Mammary epithelial cell (primary cell): Measurements from ENCODE around the gene CDH5.

ENCODE experiments used
- CTCF ChIP-seq, 2 donors: IDR thresholded peaks in 1 of 2; conservative IDR thresholded peaks in 1 of 2; 2 replicates each; pipeline ENCODE4 v1.5.1; 2011 to 2012; ENCODE audit warnings: inconsistent platforms in 2 of 2, low read length in 2 of 2, mild to moderate bottlenecking in 2 of 2, control low read depth in 1 of 2, low read depth in 1 of 2; ENCODE audit not compliant: insufficient read depth in 1 of 2; ENCODE audit errors: extremely low read depth in 1 of 2
- EZH2 ChIP-seq: IDR thresholded peaks from 2 replicates; pipeline ENCODE4 v1.6.1; 2012; ENCODE audit warnings: low read length, inconsistent platforms, borderline replicate concordance

- peak; percentile 67 to 77 for TF ChIP-seq CTCF (conservative IDR thresholded peaks at IDR 0.05 in 1 of 2, IDR thresholded peaks at IDR 0.05 in 1 of 2; ENCODE audit: extremely low read depth in 1 of 2, insufficient read depth in 1 of 2, low read depth in 1 of 2, low read length in 2 of 2)
- no peak for TF ChIP-seq EZH2
Observed at GRCh38 chr16:66344533-66345145, 21.9 kb upstream of the CDH5 start.
